ENCODE measurements around the gene ST6GALNAC3. TPM values are rescaled to one million over a fixed set of nuclear protein-coding genes. Genes with fewer than 3 reads are reported as not detected.
"Not testable (repeated sequence)": the region's sequence is repeated elsewhere in the genome, so short reads cannot be mapped to it uniquely, and the experiment has no call there.

Gene ST6GALNAC3
- total RNA-seq, 2 donors from 2014 or later: 0.28 TPM; not detected in 1

- H3K27me3 Mint-ChIP-seq: no peaks in the 10 kb centered on the region
- DNase-seq (ENCODE audit: low spot score): no peak
- no peak overlapping the region for H3K4me3 Mint-ChIP-seq
- no peaks in the 10 kb centered on the region for H3K36me3 Mint-ChIP-seq
- ATAC-seq: no peak
- no peak overlapping the region for H3K27ac Mint-ChIP-seq
- H3K9me3 Mint-ChIP-seq: peaks cover 8% of the 10 kb centered on the region
- H3K4me1 Mint-ChIP-seq (ENCODE audit: low read depth in 2 of 2): no peaks in the 10 kb centered on the region
Measured at GRCh38 chr1:76622774-76623528, 548.4 kb downstream of the ST6GALNAC3 start.

- H3K27me3 Mint-ChIP-seq: no peaks in the 10 kb centered on the region
- H3K9me3 Mint-ChIP-seq: peaks cover 4% of the 10 kb centered on the region
- ATAC-seq (no peak), DNase-seq (ENCODE audit: low spot score) (no peak)
- H3K27ac Mint-ChIP-seq: no peak overlapping the region
- H3K4me1 Mint-ChIP-seq (ENCODE audit: low read depth in 2 of 2): no peaks in the 10 kb centered on the region
- H3K36me3 Mint-ChIP-seq: no peaks in the 10 kb centered on the region
- H3K4me3 Mint-ChIP-seq: no peak overlapping the region
Measured at GRCh38 chr1:76625886-76626678, 551.5 kb downstream of the ST6GALNAC3 start.

GRCh38 chr1:76627498-76627897 lies 553.0 kb downstream of the ST6GALNAC3 start:
- Mint-ChIP-seq H3K27me3 (no peaks in the 10 kb centered on the region), H3K4me1 (ENCODE audit: low read depth in 2 of 2) (no peaks in the 10 kb centered on the region), H3K9me3 (peaks cover 4% of the 10 kb centered on the region), H3K27ac (no peak overlapping the region), H3K36me3 (no peaks in the 10 kb centered on the region), H3K4me3 (no peak overlapping the region)
- DNase-seq (ENCODE audit: low spot score) (no peak), ATAC-seq (no peak)

DNA sequence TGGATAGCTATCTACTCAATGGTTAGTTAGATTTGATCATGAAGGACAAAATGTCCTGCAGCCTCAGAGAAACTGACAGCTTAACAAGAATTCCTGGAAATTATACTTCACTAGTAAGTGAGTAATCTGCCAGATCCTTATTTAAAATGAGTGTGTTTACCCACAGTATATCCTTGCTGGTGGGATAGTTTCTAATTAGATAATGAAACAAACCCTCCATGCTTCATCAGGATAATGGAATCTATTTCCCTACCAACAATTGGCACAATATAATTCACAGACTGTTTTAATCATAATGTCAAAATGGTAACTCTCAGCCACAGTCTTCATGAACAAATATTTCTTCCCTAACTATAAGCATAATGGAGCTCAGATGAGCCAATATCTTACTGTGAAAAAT lies 553.4 kb downstream of the ST6GALNAC3 start:
- Mint-ChIP-seq H3K9me3 (peaks cover 4% of the 10 kb centered on the region), H3K4me3 (no peak overlapping the region), H3K36me3 (no peaks in the 10 kb centered on the region), H3K27me3 (no peaks in the 10 kb centered on the region), H3K27ac (no peak overlapping the region), H3K4me1 (ENCODE audit: low read depth in 2 of 2) (no peaks in the 10 kb centered on the region)
- ATAC-seq (no peak), DNase-seq (ENCODE audit: low spot score) (no peak)

DNA sequence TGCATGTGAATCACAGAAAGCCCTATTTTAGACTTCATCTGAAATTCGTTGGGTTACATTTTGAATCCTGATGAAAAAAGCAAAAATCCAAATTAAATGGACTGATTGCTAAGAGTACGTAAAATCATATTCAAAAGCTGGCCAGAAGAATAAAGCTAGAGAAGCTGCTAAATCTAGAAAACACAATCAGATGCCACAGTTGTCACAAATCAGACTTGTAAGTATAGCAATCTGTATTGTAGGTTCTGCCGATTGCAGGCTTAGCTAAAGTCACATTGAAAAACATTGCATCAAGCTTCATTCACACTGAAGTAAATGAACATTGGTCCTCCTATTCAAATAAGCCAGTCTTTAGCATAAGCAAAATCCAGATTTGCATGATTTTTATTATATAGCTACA lies 557.6 kb downstream of the ST6GALNAC3 start:
- no peaks in the 10 kb centered on the region for H3K27me3 Mint-ChIP-seq
- ATAC-seq (no peak), DNase-seq (ENCODE audit: low spot score) (no peak)
- no peaks in the 10 kb centered on the region for H3K4me1 Mint-ChIP-seq (ENCODE audit: low read depth in 2 of 2)
- no peak overlapping the region for H3K4me3 Mint-ChIP-seq
- no peak overlapping the region for H3K27ac Mint-ChIP-seq
- H3K36me3 Mint-ChIP-seq: no peaks in the 10 kb centered on the region
- peaks cover 3% of the 10 kb centered on the region for H3K9me3 Mint-ChIP-seq

- H3K4me3 Mint-ChIP-seq: no peak overlapping the region
- no peak for ATAC-seq
Measured at GRCh38 chr1:76635784-76636183, 561.2 kb downstream of the ST6GALNAC3 start.

DNA sequence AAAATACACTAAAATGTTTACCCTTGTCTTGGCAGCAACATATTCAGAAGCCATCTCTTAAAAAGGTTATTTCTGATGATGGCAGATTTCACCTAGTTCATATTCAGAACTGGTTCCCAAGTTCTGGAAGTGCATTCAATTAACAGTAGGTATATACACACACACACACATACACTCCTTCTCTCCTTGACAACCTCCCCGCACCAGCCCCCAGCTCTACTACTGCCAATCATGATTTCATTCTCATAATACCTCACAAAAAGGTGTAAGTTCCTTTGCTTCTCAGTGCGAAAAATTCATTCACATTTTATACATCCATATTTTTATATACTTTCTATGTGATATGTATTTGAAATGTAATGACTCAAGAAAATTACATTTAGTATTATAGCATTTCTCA lies 564.6 kb downstream of the ST6GALNAC3 start:
- Mint-ChIP-seq H3K27me3 (no peaks in the 10 kb centered on the region), H3K4me1 (ENCODE audit: low read depth in 2 of 2) (no peaks in the 10 kb centered on the region), H3K4me3 (no peak overlapping the region), H3K27ac (no peak overlapping the region), H3K9me3 (peaks cover 8% of the 10 kb centered on the region), H3K36me3 (no peaks in the 10 kb centered on the region)
- ATAC-seq (no peak), DNase-seq (ENCODE audit: low spot score) (no peak)

More at GRCh38 chr1:76635784-76636183, 561.2 kb downstream of the ST6GALNAC3 start:
- no peaks in the 10 kb centered on the region for H3K4me1 Mint-ChIP-seq (ENCODE audit: low read depth in 2 of 2)
- DNase-seq (ENCODE audit: low spot score): no peak
- H3K9me3 Mint-ChIP-seq: peaks cover 3% of the 10 kb centered on the region
- no peaks in the 10 kb centered on the region for H3K36me3 Mint-ChIP-seq
- no peaks in the 10 kb centered on the region for H3K27me3 Mint-ChIP-seq
- H3K27ac Mint-ChIP-seq: no peak overlapping the region

DNA sequence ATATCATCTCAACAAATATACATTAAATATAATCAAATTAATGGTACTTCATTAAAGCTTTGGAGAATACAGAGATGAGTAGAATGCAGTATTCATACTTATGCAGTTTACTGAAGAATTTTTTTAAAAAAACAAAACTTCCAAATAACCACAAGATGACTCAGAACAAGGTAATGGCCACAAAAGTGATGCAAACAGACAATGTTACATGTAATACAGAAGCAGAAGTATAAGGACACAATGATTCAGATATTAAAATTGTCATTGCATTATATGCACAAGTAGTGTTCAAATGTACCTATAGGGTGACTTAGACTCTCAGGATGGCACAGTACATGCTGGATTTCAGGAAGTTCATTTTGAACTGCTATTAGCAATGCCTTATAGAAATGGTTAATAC lies 565.5 kb downstream of the ST6GALNAC3 start:
- Mint-ChIP-seq H3K4me1 (ENCODE audit: low read depth in 2 of 2) (no peaks in the 10 kb centered on the region), H3K27me3 (no peaks in the 10 kb centered on the region), H3K36me3 (no peaks in the 10 kb centered on the region), H3K4me3 (no peak overlapping the region), H3K27ac (no peak overlapping the region), H3K9me3 (peaks cover 9% of the 10 kb centered on the region)
- ATAC-seq: no peak
- no peak for DNase-seq (ENCODE audit: low spot score)

GRCh38 chr1:76640723-76641122 lies 566.2 kb downstream of the ST6GALNAC3 start:
- Mint-ChIP-seq H3K27ac (no peak overlapping the region), H3K4me3 (no peak overlapping the region), H3K36me3 (no peaks in the 10 kb centered on the region), H3K4me1 (ENCODE audit: low read depth in 2 of 2) (no peaks in the 10 kb centered on the region), H3K27me3 (no peaks in the 10 kb centered on the region), H3K9me3 (peaks cover 8% of the 10 kb centered on the region)
- DNase-seq (ENCODE audit: low spot score) (no peak), ATAC-seq (no peak)

GRCh38 chr1:76644139-76644538 lies 569.6 kb downstream of the ST6GALNAC3 start:
- Mint-ChIP-seq H3K27me3 (no peaks in the 10 kb centered on the region), H3K36me3 (no peaks in the 10 kb centered on the region), H3K4me3 (no peak overlapping the region), H3K4me1 (ENCODE audit: low read depth in 2 of 2) (no peaks in the 10 kb centered on the region), H3K9me3 (peaks cover 14% of the 10 kb centered on the region), H3K27ac (no peak overlapping the region)
- ATAC-seq (no peak), DNase-seq (ENCODE audit: low spot score) (no peak)

DNA sequence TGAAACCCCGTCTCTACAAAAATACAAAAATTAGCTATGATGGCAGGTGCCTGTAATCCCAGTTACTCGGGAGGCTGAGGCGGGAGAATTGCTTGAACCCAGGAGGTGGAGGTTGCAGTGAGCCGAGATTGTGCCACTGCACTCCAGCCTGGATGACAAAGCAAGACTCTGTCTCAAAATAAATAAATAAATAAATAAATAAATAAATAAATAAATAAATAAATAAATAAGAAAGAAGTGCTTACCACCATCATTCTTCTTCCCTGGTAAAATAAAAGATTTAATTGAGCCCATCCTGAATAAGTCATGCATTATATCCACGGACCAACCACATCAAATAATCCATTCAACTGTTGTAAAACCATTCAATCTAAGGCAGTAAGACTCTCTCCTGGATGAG lies 578.3 kb downstream of the ST6GALNAC3 start:
- H3K36me3 Mint-ChIP-seq; H3K27me3 Mint-ChIP-seq; ATAC-seq; DNase-seq (ENCODE audit: low spot score); H3K4me3 Mint-ChIP-seq; H3K4me1 Mint-ChIP-seq (ENCODE audit: low read depth in 2 of 2); H3K9me3 Mint-ChIP-seq; H3K27ac Mint-ChIP-seq: not testable (repeated sequence)

DNA sequence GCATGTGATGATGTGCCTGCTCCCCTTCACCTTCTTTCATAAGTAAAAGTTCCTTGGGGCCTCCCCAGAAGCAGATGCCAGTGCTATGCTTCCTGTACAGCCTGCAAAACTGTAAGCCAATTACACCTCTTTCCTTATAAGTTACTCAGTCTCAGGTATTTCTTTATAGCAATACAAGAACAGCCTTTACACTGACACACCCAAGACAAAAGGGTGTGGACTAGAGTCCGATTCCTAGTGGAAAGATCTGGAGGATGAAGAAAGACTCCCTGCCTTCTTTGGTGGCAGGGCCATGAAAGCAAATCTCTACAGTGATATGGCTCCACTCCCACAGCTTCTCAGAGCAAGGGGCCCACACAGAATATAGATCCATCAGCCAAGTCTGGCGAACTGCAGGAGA lies 583.1 kb downstream of the ST6GALNAC3 start:
- H3K4me3 Mint-ChIP-seq: no peak overlapping the region
- peaks cover 12% of the 10 kb centered on the region for H3K9me3 Mint-ChIP-seq
- no peaks in the 10 kb centered on the region for H3K4me1 Mint-ChIP-seq (ENCODE audit: low read depth in 2 of 2)
- no peaks in the 10 kb centered on the region for H3K36me3 Mint-ChIP-seq
- no peaks in the 10 kb centered on the region for H3K27me3 Mint-ChIP-seq
- no peak overlapping the region for H3K27ac Mint-ChIP-seq
- no peak for ATAC-seq
- no peak for DNase-seq (ENCODE audit: low spot score)

DNA sequence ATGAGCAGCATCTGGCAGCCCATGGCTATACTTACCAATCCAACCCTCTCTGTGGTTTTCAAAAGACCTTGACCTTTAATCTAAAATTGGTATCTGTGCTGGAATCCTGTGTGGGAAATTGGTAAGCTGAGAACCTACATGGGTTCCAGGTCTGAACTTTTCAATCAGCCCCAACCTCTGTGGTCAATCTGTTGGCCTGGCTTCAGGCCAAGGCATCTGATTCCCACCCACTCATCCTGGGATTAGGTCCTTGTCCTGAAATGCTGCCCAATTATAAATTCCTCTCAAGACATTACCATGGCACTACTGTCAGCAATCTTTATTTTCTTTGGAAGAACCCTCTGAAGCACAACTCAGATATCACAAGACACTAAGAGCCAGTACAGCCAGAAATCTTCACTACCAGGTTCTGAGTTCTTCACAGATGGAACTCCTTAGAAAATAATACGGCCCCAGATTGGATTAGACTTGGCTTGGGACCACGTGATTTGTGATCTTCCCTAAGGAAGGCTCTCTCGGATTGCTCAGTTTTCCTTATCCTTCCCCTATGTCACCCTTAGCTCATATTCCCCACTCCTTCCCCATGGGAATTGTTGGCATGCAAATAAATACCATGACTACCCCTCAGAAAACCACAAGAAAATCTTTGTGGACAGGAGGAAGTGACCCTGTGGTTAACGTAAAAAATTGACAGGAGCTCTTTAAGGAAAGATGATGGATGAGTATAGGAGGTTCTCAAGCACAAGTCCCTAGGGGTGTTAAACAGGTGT lies 584.8 kb downstream of the ST6GALNAC3 start:
- no peaks in the 10 kb centered on the region for H3K4me1 Mint-ChIP-seq (ENCODE audit: low read depth in 2 of 2)
- H3K4me3 Mint-ChIP-seq: no peak overlapping the region
- no peaks in the 10 kb centered on the region for H3K27me3 Mint-ChIP-seq
- DNase-seq (ENCODE audit: low spot score) (no peak), ATAC-seq (no peak)
- no peak overlapping the region for H3K27ac Mint-ChIP-seq
- peaks cover 15% of the 10 kb centered on the region for H3K9me3 Mint-ChIP-seq
- H3K36me3 Mint-ChIP-seq: no peaks in the 10 kb centered on the region

DNA sequence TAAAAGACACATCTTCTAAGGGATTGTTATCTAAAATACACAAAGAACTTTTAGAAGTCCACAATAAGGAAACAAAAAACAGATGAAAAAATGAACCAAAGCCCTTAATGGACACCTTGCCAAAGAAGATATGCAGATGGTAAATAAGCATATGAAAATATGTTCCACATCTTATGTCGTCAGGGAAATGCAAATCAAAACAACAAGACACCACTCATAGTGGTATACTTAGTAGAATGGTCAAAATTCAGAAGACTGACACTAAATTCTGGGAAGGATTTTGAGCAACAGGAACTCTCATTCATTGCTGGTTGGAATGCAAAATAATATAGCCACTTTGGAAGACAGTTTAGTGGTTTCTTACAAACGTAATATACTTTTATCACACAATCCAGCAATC lies 587.0 kb downstream of the ST6GALNAC3 start:
- Mint-ChIP-seq H3K27me3 (no peaks in the 10 kb centered on the region), H3K36me3 (no peaks in the 10 kb centered on the region), H3K27ac (no peak overlapping the region), H3K4me1 (ENCODE audit: low read depth in 2 of 2) (no peaks in the 10 kb centered on the region), H3K4me3 (no peak overlapping the region), H3K9me3 (peaks cover 15% of the 10 kb centered on the region)
- DNase-seq (ENCODE audit: low spot score) (no peak), ATAC-seq (no peak)
